DMS79 (cell line): Measurements from ENCODE around the gene PLPP7.
"Not testable (repeated sequence)": the region's sequence is repeated elsewhere in the genome, so short reads cannot be mapped to it uniquely, and the experiment has no call there.

Experiments used
- DNase-seq: peaks from one replicate; lab custom pipeline; 2025; lab: John Stamatoyannopoulos, UW

Gene PLPP7

GRCh38 chr9:131266266-131267229 lies 23.0 kb upstream of the PLPP7 start:
- no peak for DNase-seq

GRCh38 chr9:131270171-131271015 lies 19.1 kb upstream of the PLPP7 start:
- DNase-seq = no peak

- DNase-seq = not testable (repeated sequence)
These were observed 18.6 kb upstream of the PLPP7 start for GRCh38 chr9:131271016-131271273.

- DNase-seq = no peak
These were observed 18.0 kb upstream of the PLPP7 start for GRCh38 chr9:131271506-131271931.

GRCh38 chr9:131272212-131272611 lies 17.3 kb upstream of the PLPP7 start:
- no peak for DNase-seq

- DNase-seq = no peak
These were observed 16.2 kb upstream of the PLPP7 start for GRCh38 chr9:131273146-131273855.

GRCh38 chr9:131273856-131274673 lies 15.5 kb upstream of the PLPP7 start:
- no peak for DNase-seq

GRCh38 chr9:131274674-131275331 lies 14.7 kb upstream of the PLPP7 start:
- no peak for DNase-seq

- DNase-seq = no peak
These were observed 14.0 kb upstream of the PLPP7 start for GRCh38 chr9:131275332-131276093.

GRCh38 chr9:131276094-131276888 lies 13.2 kb upstream of the PLPP7 start, which contains the start of gene FAM78A:
FAM78A (minus strand) TSS chr9:131276510; CDS start chr9:131276179, 331 bp downstream.
- no peak for DNase-seq

- DNase-seq = no peak
These were observed 12.6 kb upstream of the PLPP7 start for GRCh38 chr9:131276891-131277286.

GRCh38 chr9:131277287-131277909 lies 12.1 kb upstream of the PLPP7 start:
- no peak for DNase-seq

- peak; percentile 66 for DNase-seq
These were observed 11.4 kb upstream of the PLPP7 start for GRCh38 chr9:131277910-131278701.

GRCh38 chr9:131278702-131279111 lies 10.8 kb upstream of the PLPP7 start:
- no peak for DNase-seq

GRCh38 chr9:131279196-131279862 lies 10.2 kb upstream of the PLPP7 start:
- no peak for DNase-seq

GRCh38 chr9:131279863-131280570 lies 9.5 kb upstream of the PLPP7 start:
- DNase-seq = no peak

- no peak for DNase-seq
These were observed 8.9 kb upstream of the PLPP7 start for GRCh38 chr9:131280660-131281059.
